Measurements from ENCODE around the gene IL36G.
A peak's percentile ranks its signal among the peaks of the same experiment; 100 is the strongest.
"Not testable (repeated sequence)": the region's sequence is repeated elsewhere in the genome, so short reads cannot be mapped to it uniquely, and the experiment has no call there.

The IL36G gene

GRCh38 chr2:112977559-112978056 lies at the start of gene IL36G:
Gene IL36G (plus strand): TSS chr2:112978006. CDS start chr2:112978639, 633 bp downstream.
- no peak for DNase-seq

GRCh38 chr2:112933261-112933660 lies 44.5 kb upstream of the IL36G start:
- DNase-seq, result no peak

GRCh38 chr2:112934117-112934516 lies 43.7 kb upstream of the IL36G start:
- not testable (repeated sequence) for DNase-seq

- no peak for DNase-seq
These were observed 40.9 kb upstream of the IL36G start for GRCh38 chr2:112936927-112937232.

- no peak for DNase-seq
These were observed 38.9 kb upstream of the IL36G start for GRCh38 chr2:112938904-112939303.

- no peak for DNase-seq
These were observed 38.4 kb upstream of the IL36G start for GRCh38 chr2:112939425-112939824.

- DNase-seq, result no peak
These were observed 36.8 kb upstream of the IL36G start for GRCh38 chr2:112940859-112941625.

DNA sequence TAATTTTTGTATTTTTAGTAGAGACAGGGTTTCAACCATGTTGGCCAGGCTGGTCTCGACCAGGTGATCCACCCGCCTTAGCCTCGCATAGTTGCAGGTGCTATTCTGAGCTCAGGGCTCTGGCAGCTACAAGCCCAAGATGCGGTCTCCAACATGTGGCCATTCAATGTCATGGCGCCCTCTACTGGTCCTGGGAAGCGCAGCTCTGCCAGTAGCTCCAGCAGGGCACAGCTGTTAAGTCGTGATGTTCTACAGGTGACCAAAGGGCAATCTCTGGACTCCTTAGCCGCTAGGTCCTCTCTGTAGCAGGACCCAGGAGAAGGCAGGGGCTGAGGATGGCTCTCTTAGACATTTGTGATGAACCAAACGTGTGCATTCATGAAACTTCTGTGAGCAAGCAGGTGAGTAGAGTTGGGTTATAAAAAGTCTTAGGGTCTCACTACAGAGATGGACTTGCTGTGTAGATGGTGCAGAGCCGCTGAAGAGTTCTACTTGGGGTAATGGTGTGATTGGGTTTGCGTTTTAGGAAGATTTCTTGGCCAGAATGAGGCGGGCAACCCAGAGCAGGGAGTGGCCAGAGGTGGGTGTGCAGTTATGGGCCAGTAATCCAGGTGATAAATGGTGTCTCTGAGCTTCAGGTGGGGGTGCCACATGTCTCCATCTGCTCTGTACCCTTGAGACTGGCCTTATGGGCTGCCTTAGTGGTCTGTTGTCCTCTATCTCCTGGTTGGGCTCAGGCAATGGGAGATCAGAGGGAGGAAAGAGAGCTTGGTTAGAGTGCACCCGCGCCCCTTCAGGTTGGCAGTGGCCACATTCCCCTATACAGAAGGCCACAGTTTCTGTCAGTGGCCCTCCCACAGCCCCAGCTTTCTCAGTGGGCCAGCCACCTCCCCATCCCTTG lies 35.8 kb upstream of the IL36G start:
- peak; percentile 32 to 33 for DNase-seq

GRCh38 chr2:112942654-112943002 lies 35.2 kb upstream of the IL36G start:
- DNase-seq, result no peak

GRCh38 chr2:112944971-112945370 lies 32.8 kb upstream of the IL36G start:
- DNase-seq, result no peak

DNA sequence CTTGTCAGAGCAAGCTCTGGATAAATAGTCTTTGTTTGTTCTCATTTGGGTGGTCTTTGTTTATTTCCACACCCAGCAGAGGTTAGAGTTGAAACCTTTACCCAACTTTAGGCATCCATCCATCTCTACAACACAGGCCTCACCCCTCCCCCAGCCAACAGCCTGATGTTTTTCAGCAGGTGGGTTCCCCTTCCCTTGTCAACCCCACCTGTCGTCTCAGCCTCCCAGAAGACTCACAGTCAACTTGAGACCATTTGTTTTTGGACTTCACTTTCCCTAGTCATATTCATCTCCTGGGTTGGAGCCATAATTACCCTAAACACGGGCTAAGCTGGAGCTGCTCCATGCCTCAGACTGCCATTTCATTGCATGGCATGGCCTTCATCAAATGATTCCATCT lies 31.7 kb upstream of the IL36G start:
- no peak for DNase-seq

- no peak for DNase-seq
These were observed 30.4 kb upstream of the IL36G start for GRCh38 chr2:112947374-112947773.

- DNase-seq, result no peak
These were observed 28.4 kb upstream of the IL36G start for GRCh38 chr2:112949456-112949855.

GRCh38 chr2:112954364-112954763 lies 23.4 kb upstream of the IL36G start:
- DNase-seq, result no peak

- DNase-seq, result no peak
These were observed 20.3 kb upstream of the IL36G start for GRCh38 chr2:112957511-112957910.

DNA sequence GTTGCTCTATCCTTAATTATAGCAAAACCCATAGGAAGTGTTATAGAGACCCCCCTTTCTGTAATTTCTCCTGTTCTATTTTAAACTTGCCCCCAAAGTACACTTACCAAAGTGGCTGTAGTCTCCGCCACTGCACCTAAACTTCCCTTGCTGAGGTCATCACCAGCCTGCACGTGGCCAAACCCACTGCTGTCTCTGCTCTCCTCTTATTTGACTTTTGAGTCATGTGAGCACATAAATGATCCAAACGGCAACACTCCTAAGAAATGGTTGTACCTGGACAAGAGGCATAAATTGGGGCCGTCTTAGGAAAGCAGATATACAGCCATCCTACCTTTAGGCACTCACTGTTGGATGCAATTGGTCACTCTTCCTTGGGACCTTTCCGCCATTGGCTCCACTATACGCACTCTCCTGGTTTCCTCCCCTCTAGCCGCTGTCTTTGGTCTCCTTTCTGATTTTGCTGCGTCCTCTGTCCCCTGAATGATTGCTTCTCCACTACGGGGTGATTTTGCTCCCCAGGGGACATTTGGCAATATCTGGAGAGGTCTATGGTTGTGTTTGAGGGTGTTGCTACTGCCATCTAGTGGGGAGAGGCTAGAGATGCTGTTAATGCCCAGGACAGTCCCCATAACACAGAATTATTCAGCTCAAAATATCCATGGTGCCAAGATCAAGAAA lies 19.2 kb upstream of the IL36G start:
- peak in 1 of 2 experiments; percentile 6 for DNase-seq

DNA sequence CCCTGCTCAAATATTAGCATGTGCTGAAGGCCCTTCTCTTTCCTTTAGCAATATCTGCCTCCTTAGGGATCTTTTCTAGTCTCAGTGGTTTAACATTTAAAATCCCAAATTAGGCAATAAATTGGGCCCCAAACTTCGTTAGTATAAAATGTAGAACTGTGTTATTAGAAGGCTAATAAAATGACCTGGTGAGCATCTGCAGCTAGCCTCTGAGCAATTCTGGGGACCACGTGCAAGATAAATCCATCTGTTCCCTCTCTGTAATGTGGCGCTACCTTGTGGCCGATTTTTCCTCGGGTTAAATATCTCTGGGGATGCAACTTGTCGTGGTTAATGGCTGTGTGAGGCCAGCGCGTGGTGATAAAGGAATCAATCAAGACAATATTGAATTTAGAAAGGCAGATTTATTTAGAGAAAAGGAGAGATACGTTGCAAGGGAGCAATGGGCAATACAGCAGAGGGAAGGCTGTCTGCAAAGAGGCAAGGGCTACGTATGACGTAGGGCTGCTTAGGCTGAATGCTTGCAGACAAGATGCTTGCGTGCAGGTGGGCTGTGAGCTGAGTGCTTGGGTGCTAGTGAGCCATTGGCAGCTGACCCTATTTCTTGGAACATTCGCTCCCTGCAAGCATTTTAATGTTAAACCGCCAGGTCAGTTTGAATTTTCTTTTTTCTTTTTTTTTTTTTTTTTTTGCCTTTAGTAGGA lies 18.5 kb upstream of the IL36G start:
- no peak for DNase-seq

DNA sequence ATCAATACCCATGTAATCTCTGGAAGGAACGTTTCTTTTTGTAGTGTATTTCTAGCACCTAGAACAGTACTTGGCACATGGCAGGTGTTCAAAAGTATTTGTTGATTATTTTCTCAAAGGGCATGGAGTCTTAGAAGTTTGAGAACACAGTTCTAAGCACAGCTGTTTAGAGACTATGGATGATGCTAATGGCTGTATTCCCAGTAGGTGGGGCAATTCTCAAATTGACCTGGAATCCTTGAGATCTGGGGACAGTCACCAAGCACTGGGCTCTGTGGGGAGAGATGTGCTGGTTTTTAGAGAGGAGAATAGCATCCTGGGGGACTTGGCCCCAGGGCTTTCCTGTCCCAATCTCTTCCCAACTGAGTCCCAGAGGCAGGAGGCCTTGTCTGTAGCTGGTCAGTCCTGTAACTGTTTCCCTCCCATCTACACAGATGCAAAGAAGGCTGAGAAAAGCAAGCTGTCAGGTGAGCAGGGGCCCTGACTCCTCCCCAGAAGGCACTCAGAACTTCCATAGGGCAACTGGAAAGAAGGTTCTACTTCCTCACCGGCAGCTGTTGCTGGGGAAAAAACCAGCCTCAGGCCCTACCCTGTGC lies 17.5 kb upstream of the IL36G start:
- DNase-seq, result no peak

GRCh38 chr2:112962308-112963175 lies 15.3 kb upstream of the IL36G start:
- DNase-seq, result no peak

GRCh38 chr2:112967023-112967422 lies 10.8 kb upstream of the IL36G start:
- DNase-seq, result no peak

DNA sequence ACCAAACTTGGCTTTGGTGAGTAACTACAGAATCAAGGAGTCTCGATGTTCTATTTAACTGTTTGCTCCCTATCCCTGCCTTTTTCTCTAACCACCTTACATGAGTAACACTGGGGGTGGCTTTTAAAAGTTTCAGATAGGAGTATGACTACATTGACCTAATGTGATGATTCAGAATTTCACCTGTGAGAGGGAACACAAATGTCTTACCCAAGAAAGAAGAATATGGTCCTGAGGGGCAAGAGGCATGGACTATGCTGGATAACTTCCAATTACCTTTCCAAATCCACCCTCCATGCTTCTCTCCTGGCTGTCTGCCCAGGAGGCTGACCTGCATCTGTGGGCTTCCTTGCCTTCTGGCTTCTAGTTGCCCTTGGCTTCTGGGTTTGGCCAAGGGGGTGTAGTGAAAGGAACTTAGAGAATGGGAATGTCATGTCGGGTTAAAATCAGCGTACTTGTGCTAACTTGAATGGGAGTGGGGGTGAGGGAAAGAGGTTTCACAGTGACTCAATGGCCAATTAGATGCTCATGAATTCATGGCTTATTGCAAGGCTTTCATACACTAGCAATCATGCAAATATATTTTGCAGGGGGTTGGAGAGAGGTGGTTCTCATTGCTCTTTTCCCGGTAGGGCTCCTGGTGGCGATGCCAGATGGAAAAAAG lies 5.3 kb upstream of the IL36G start:
- no peak for DNase-seq

All from activated CD4-positive, alpha-beta T cell treated with anti-CD3 and anti-CD28 coated beads, Interleukin-2, amount 50 U/mL, for 4 hours (primary cell).